GM10847 (cell line): ENCODE measurements around the gene SPACDR.

ENCODE experiments used
- POLR2A ChIP-seq: IDR thresholded peaks from 2 replicates; pipeline ENCODE4 v1.6.1; 2011; ENCODE audit not compliant: insufficient read length; ENCODE audit errors: extremely low read depth

The SPACDR gene

GRCh38 chr7:100472854-100473499, 8.9 kb upstream of the SPACDR start:
- no peak for TF ChIP-seq POLR2A

GRCh38 chr7:100472121-100472851, 8.2 kb upstream of the SPACDR start:
- no peak for TF ChIP-seq POLR2A

- TF ChIP-seq POLR2A: no peak
These were observed 7.0 kb upstream of the SPACDR start for GRCh38 chr7:100471021-100471420.

GRCh38 chr7:100469227-100470044, 5.4 kb upstream of the SPACDR start:
- no peak for TF ChIP-seq POLR2A

GRCh38 chr7:100467638-100468373, 3.7 kb upstream of the SPACDR start:
- TF ChIP-seq POLR2A: no peak

GRCh38 chr7:100466653-100467605, 2.9 kb upstream of the SPACDR start:
- no peak for TF ChIP-seq POLR2A

GRCh38 chr7:100465702-100466311, 1.7 kb upstream of the SPACDR start:
- TF ChIP-seq POLR2A: no peak

- no peak for TF ChIP-seq POLR2A
These were observed 1.2 kb upstream of the SPACDR start for GRCh38 chr7:100465299-100465698.

GRCh38 chr7:100464791-100465190, 731 bp upstream of the SPACDR start:
- TF ChIP-seq POLR2A: no peak

GRCh38 chr7:100457033-100457432, 7.0 kb downstream of the SPACDR start:
- TF ChIP-seq POLR2A: no peak

GRCh38 chr7:100456562-100456961, 7.5 kb downstream of the SPACDR start:
- no peak for TF ChIP-seq POLR2A

- TF ChIP-seq POLR2A: no peak
These were observed 8.9 kb downstream of the SPACDR start for GRCh38 chr7:100455206-100455605.

- no peak for TF ChIP-seq POLR2A
These were observed 11.5 kb downstream of the SPACDR start for GRCh38 chr7:100452513-100452912.
